Measurements from ENCODE around the gene C17orf100. TPM values are rescaled to one million over a fixed set of nuclear protein-coding genes. Genes with fewer than 3 reads are reported as not detected.
"Not testable (repeated sequence)": the region's sequence is repeated elsewhere in the genome, so short reads cannot be mapped to it uniquely, and the experiment has no call there.

The C17orf100 gene
- total RNA-seq, 1 experiment from 2014 or later, result 0.70 TPM

GRCh38 chr17:6656797-6657632 is 5.5 kb downstream of the C17orf100 start:
- peaks cover 16% of the 10 kb centered on the region; the same call in 1 of the 2 replicates for H3K27me3 ChIP-seq (ENCODE audit: insufficient read depth, low read length)
- not testable (repeated sequence) for H3K9me3 ChIP-seq (ENCODE audit: control insufficient read depth, low read depth, low read length); H4K91ac ChIP-seq (ENCODE audit: insufficient read length, low read depth, low read length); H3K9ac ChIP-seq (ENCODE audit: extremely low read depth, insufficient read length, low read length); H2AK5ac ChIP-seq (ENCODE audit: insufficient read length, low read length); H3K18ac ChIP-seq (ENCODE audit: insufficient read length, low read depth, low read length); H4K20me1 ChIP-seq (ENCODE audit: control insufficient read depth, insufficient read depth, insufficient read length); H2AFZ ChIP-seq (ENCODE audit: low read length); H3K23ac ChIP-seq (ENCODE audit: insufficient read length, low read depth, low read length); H3K27ac Mint-ChIP-seq; H3K9me3 Mint-ChIP-seq; H2BK20ac ChIP-seq (ENCODE audit: low read depth, low read length, poor library complexity, severe bottlenecking); H4K5ac ChIP-seq (ENCODE audit: insufficient read length, low read depth, low read length); H2BK120ac ChIP-seq (ENCODE audit: low read depth, low read length, poor library complexity, severe bottlenecking); H3K79me1 ChIP-seq (ENCODE audit: insufficient read depth, low read depth, low read length, poor library complexity, severe bottlenecking); H2BK15ac ChIP-seq (ENCODE audit: low read depth, low read length); H3K79me2 ChIP-seq (ENCODE audit: insufficient read depth, low read length); H3T11ph ChIP-seq (ENCODE audit: low read length); H3K4ac ChIP-seq (ENCODE audit: low read depth, low read length); H4K8ac ChIP-seq (replicated peaks; ENCODE audit: insufficient read length, low read depth, low read length); H2BK5ac ChIP-seq (ENCODE audit: insufficient read length, low read length); H3K36me3 Mint-ChIP-seq (ENCODE audit: insufficient read depth in 1 of 3, low read depth in 3 of 3); H3K27ac ChIP-seq (ENCODE audit: insufficient read length, low read depth, low read length); H2BK12ac ChIP-seq (ENCODE audit: insufficient read length, low read depth, low read length); H3K56ac ChIP-seq (ENCODE audit: insufficient read length, low read depth, low read length); H3K14ac ChIP-seq (ENCODE audit: insufficient read depth, low read length); H3K4me1 ChIP-seq (ENCODE audit: insufficient read depth, low read length)
- peak overlapping the region; percentile 11 for H3K4me2 ChIP-seq (ENCODE audit: insufficient read depth, insufficient read length, low read length)
- Mint-ChIP-seq H3K4me3 (peak overlapping the region; percentile 70 to 90), H3K27me3 (ENCODE audit: low read depth) (peaks cover 87% of the 10 kb centered on the region), H3K4me1 (peaks cover 33 to 38% of the 10 kb centered on the region in 2 experiments)
- no CpG with 5 or more reads among the region's 55 CpGs for WGBS (ENCODE audit: extremely low coverage, insufficient read length, low lambda C conversion rate)
- peak; percentile 74 for DNase-seq
- peaks cover 10% of the 10 kb centered on the region for H3K23me2 ChIP-seq (ENCODE audit: insufficient read length, low read depth, low read length, poor library complexity, severe bottlenecking)

Measured in H9 (cell line).